ENCODE measurements around the gene NME1. TPM values are rescaled to one million over a fixed set of nuclear protein-coding genes. Genes with fewer than 3 reads are reported as not detected.
A peak's percentile ranks its signal among the peaks of the same experiment; 100 is the strongest.
"Not testable (repeated sequence)": the region's sequence is repeated elsewhere in the genome, so short reads cannot be mapped to it uniquely, and the experiment has no call there.

Gene NME1
- total and polyA plus RNA-seq, 9 of the 15 experiments (the other 6 are each of a cell fraction or from before 2014, with no cell fraction given): 449 to 1,588 (median 604) TPM

DNA sequence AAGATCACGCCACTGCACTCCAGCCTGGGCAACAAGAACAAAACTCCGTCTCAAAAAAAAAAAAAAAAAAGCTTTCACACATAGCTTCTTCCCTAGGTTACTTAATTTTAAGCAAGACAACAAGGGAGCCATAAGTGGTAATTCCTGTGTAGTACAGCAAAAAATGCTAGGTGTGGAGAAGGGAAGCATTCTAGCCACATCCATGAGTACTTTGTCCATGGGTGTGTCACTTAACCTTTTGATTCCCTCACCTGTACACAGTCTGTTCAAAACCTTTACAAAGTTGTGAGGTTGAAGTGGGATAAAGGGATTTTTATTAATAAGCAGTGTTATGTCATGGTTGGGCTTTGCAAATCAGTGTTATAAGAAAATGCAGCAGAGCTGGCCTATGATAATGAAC lies 17.4 kb downstream of the NME1 start:
- ATAC-seq: no peak
- BruUV-seq (replicated peaks): TSS peak; percentile 1
- no peak for DNase-seq (ENCODE audit: extremely low read depth in 1 of 4, low spot score in 3 of 4)
- in situ Hi-C loops (cut with MboI) (no loop called here), intact Hi-C loops (cut with micrococcal nuclease) (no loop called here)
- TF ChIP-seq, protein P1, sequence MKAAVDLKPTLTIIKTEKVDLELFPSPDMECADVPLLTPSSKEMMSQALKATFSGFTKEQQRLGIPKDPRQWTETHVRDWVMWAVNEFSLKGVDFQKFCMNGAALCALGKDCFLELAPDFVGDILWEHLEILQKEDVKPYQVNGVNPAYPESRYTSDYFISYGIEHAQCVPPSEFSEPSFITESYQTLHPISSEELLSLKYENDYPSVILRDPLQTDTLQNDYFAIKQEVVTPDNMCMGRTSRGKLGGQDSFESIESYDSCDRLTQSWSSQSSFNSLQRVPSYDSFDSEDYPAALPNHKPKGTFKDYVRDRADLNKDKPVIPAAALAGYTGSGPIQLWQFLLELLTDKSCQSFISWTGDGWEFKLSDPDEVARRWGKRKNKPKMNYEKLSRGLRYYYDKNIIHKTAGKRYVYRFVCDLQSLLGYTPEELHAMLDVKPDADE (conservative IDR thresholded peaks at IDR 0.05; ENCODE audit: control insufficient read depth, low read depth, low read length): no peak
- no peak for TF ChIP-seq NR2C1 (IDR thresholded peaks at IDR 0.05)
- no peak for TF ChIP-seq NR2C1 (tag; IDR thresholded peaks at IDR 0.05)
- no peak for TF ChIP-seq BCL6 (CRISPR knock-in tag; IDR thresholded peaks at IDR 0.05)
- FAIRE-seq: no peak
- H3K79me2 ChIP-seq (ENCODE audit: control insufficient read depth, insufficient read depth, low read length): peaks cover 37% of the 10 kb centered on the region
- H4K20me1 ChIP-seq (replicated peaks; ENCODE audit: control insufficient read depth, insufficient read depth, low read length): no peaks in the 10 kb centered on the region
- no peak overlapping the region for H3K27ac ChIP-seq (ENCODE audit: extremely low read depth, low read depth, low read length)
- CTCF ChIA-PET (ENCODE audit: low intra/inter-chr PET ratio): no interaction called here
- no peaks in the 10 kb centered on the region for H3K27me3 ChIP-seq (ENCODE audit: control insufficient read depth in 2 of 2, insufficient read depth in 2 of 2, low read length in 2 of 2)
- no peaks in the 10 kb centered on the region for H3K9me1 ChIP-seq (ENCODE audit: control insufficient read depth, insufficient read depth, low read length)
- H2AFZ ChIP-seq (ENCODE audit: low read depth, low read length): no peak overlapping the region
- H3K9me3 ChIP-seq (replicated peaks; ENCODE audit: control insufficient read depth, insufficient read depth, low read depth, low read length): no peaks in the 10 kb centered on the region
- POLR2A ChIA-PET: interaction anchor here (0.5 to 1.2 kb wide), 2 partner anchors 8 to 10 kb away, joined by 4 read pairs; no protein-coding TSS in a partner anchor
- H3K4me3 ChIP-seq: no peak overlapping the region
- H3K9ac ChIP-seq (ENCODE audit: insufficient read depth in 1 of 2, low read depth in 2 of 2, low read length in 2 of 2): no peak overlapping the region
- H3K4me1 ChIP-seq (replicated peaks in 1 of 2; ENCODE audit: control insufficient read depth in 2 of 2, insufficient read depth in 2 of 2, low read length in 2 of 2): peaks cover 6 to 26% of the 10 kb centered on the region in 2 experiments; a peak in 4 of 5 replicates
- no peak overlapping the region for H3K4me2 ChIP-seq (ENCODE audit: insufficient read depth, low read length)
- peaks cover 65% of the 10 kb centered on the region for H3K36me3 ChIP-seq (ENCODE audit: control insufficient read depth, insufficient read depth, low read length)
- no CpG with 5 or more reads among the region's 2 CpGs for WGBS (ENCODE audit: insufficient coverage, low coverage, missing lambda C conversion rate)

DNA sequence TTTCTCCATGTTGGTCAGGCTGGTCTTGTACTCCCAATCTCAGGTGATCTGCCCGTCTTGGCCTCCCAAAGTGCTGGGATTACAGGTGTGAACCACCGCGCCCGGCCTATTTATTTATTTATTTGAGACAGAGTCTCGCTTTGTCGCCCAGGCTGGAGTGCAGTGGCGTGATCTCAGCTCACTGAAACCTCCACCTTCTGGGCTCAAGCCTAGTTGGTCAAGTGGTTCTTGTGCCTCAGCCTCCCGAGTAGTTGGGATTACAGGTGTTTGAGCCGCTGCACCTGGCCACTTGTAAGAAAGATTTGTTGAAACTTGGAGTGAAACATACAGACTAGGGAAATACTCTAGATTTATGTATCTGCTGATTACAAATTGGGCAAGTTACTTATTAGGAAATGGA lies 18.7 kb downstream of the NME1 start:
- POLR2A ChIA-PET: interaction anchor here (1.2 kb wide), 1 partner anchor 10 kb away, joined by 4 read pairs; no protein-coding TSS in a partner anchor

More for the DNA sequence above, 18.7 kb downstream of the NME1 start:
- WGBS (ENCODE audit: insufficient coverage, low coverage, missing lambda C conversion rate): 95% methylated on average over 9 of the region's 9 CpGs
- H3K4me2 ChIP-seq (ENCODE audit: insufficient read depth, low read length); DNase-seq (ENCODE audit: extremely low read depth in 1 of 4, low spot score in 3 of 4); ATAC-seq; H2AFZ ChIP-seq (ENCODE audit: low read depth, low read length); intact Hi-C loops (cut with micrococcal nuclease); CTCF ChIA-PET (ENCODE audit: low intra/inter-chr PET ratio); H3K9me1 ChIP-seq (ENCODE audit: control insufficient read depth, insufficient read depth, low read length); in situ Hi-C loops (cut with MboI); H3K9me3 ChIP-seq (replicated peaks; ENCODE audit: control insufficient read depth, insufficient read depth, low read depth, low read length); FAIRE-seq; H3K9ac ChIP-seq (ENCODE audit: insufficient read depth in 1 of 2, low read depth in 2 of 2, low read length in 2 of 2); H3K4me3 ChIP-seq; H3K27me3 ChIP-seq (ENCODE audit: control insufficient read depth in 2 of 2, insufficient read depth in 2 of 2, low read length in 2 of 2); H3K27ac ChIP-seq (ENCODE audit: extremely low read depth, low read depth, low read length); BruUV-seq (replicated peaks); H4K20me1 ChIP-seq (replicated peaks; ENCODE audit: control insufficient read depth, insufficient read depth, low read length): not testable (repeated sequence)
- Histone ChIP-seq H3K36me3 (ENCODE audit: control insufficient read depth, insufficient read depth, low read length) (peaks cover 66% of the 10 kb centered on the region), H3K79me2 (ENCODE audit: control insufficient read depth, insufficient read depth, low read length) (peaks cover 25% of the 10 kb centered on the region), H3K4me1 (replicated peaks in 1 of 2; ENCODE audit: control insufficient read depth in 2 of 2, insufficient read depth in 2 of 2, low read length in 2 of 2) (peaks cover 6 to 15% of the 10 kb centered on the region in 2 experiments; a peak in 4 of 5 replicates)
- TF ChIP-seq POLR2B (IDR thresholded peaks at IDR 0.05; ENCODE audit: low read depth, partially characterized antibody) (peak; percentile 41), POLR2A (conservative IDR thresholded peaks at IDR 0.05) (0 out of 2 replicates have a peak, but pooled peaks have one; percentile 45), SUPT5H (IDR thresholded peaks at IDR 0.05) (peak; percentile 52; the same call in 1 of the 2 replicates)

Data from K562 (cell line).